GM23338 (cell line): Measurements from ENCODE around the gene MAP3K4. TPM values are rescaled to one million over a fixed set of nuclear protein-coding genes. Genes with fewer than 3 reads are reported as not detected.

ENCODE experiments used
- ATAC-seq: fragments of 200-7000 bp; cut with Tn5 transposase; 3 replicates; pipeline ENCODE4 v1.9.1; 2020
- DNase-seq: peaks from one replicate; pipeline ENCODE4 v3.0.0-alpha.2; 2015; ENCODE audit warnings: low spot score
- H2AFZ ChIP-seq: fragments of 200-600 bp; sonication (generic); 2 replicates; pipeline ENCODE4 v1.8.0; 2016; ENCODE audit warnings: antibody characterized with exemption, mild to moderate bottlenecking, moderate library complexity
- H3F3A ChIP-seq: fragments of 200-600 bp; sonication (generic); replicated peaks from 2 replicates; pipeline ENCODE4 v1.8.0; 2017; ENCODE audit warnings: antibody characterized with exemption, mixed run types, low read depth
- H3K27ac ChIP-seq: fragments of 200-600 bp; sonication (generic); 2 replicates; pipeline ENCODE4 v1.6.1; 2016; ENCODE audit warnings: low read depth
- H3K27me3 ChIP-seq: fragments of 200-600 bp; sonication (generic); 2 replicates; pipeline ENCODE4 v1.8.0; 2016; ENCODE audit warnings: mild to moderate bottlenecking, mixed run types, moderate library complexity; ENCODE audit not compliant: insufficient read depth
- H3K36me3 ChIP-seq: fragments of 200-600 bp; sonication (generic); 2 replicates; pipeline ENCODE4 v1.8.0; 2016; ENCODE audit warnings: mild to moderate bottlenecking; ENCODE audit not compliant: insufficient read depth
- H3K4me1 ChIP-seq: fragments of 200-600 bp; sonication (generic); 2 replicates; pipeline ENCODE4 v1.8.0; 2016; ENCODE audit warnings: mild to moderate bottlenecking, moderate library complexity; ENCODE audit not compliant: insufficient read depth
- H3K4me2 ChIP-seq: fragments of 200-600 bp; sonication (generic); 2 replicates; pipeline ENCODE4 v1.7.1; 2017; ENCODE audit warnings: mixed run types
- H3K4me3 ChIP-seq: fragments of 200-600 bp; sonication (generic); 2 replicates; pipeline ENCODE4 v1.6.1; 2016; ENCODE audit warnings: mixed run types
- H3K79me2 ChIP-seq: fragments of 200-600 bp; sonication (generic); replicated peaks from 2 replicates; pipeline ENCODE4 v1.8.0; 2017; ENCODE audit warnings: mild to moderate bottlenecking; ENCODE audit not compliant: insufficient read depth
- H3K9me2 ChIP-seq: fragments of 200-600 bp; sonication (generic); 2 replicates; pipeline ENCODE4 v1.8.0; 2017; ENCODE audit not compliant: insufficient read depth
- H4K20me1 ChIP-seq: fragments of 200-600 bp; sonication (generic); replicated peaks from 2 replicates; pipeline ENCODE4 v1.8.0; 2017; ENCODE audit warnings: mild to moderate bottlenecking; ENCODE audit not compliant: insufficient read depth
- H3K27ac Mint-ChIP-seq: 2 replicates; pipeline ENCODE4 v1.8.0; 2020; ENCODE audit warnings: inconsistent platforms, mild to moderate bottlenecking, moderate library complexity, mixed read lengths
- H3K27me3 Mint-ChIP-seq: 3 replicates; pipeline ENCODE4 v1.8.0; 2022; ENCODE audit warnings: low read depth, mild to moderate bottlenecking, moderate library complexity, mixed read lengths, inconsistent platforms; ENCODE audit not compliant: insufficient read depth, poor library complexity
- H3K36me3 Mint-ChIP-seq: 3 replicates; pipeline ENCODE4 v1.8.0; 2021; ENCODE audit warnings: low read depth, mild to moderate bottlenecking, inconsistent platforms, moderate library complexity, mixed read lengths
- H3K4me1 Mint-ChIP-seq: 3 replicates; pipeline ENCODE4 v1.8.0; 2020; ENCODE audit warnings: mild to moderate bottlenecking, inconsistent platforms, mixed read lengths
- H3K4me3 Mint-ChIP-seq: 3 replicates; pipeline ENCODE4 v1.8.0; 2021; ENCODE audit warnings: moderate library complexity, mild to moderate bottlenecking, inconsistent platforms, mixed read lengths
- H3K9me3 Mint-ChIP-seq: 3 replicates; pipeline ENCODE4 v1.8.0; 2020; ENCODE audit warnings: moderate library complexity, mild to moderate bottlenecking, inconsistent platforms, mixed read lengths
- CTCF ChIP-seq, 2 experiments: fragments of 200-600 bp in 1 of 2; sonication (generic) in 1 of 2; conservative IDR thresholded peaks; 2 replicates each; pipeline versions ENCODE4 v1.5.1 to v1.6.1; 2016 to 2017; ENCODE audit warnings: antibody characterized with exemption in 2 of 2, low read depth in 2 of 2, mild to moderate bottlenecking in 2 of 2, moderate library complexity in 1 of 2
- EZH2phosphoT487 ChIP-seq: fragments of 200-600 bp; sonication (generic); IDR thresholded peaks from one replicate; pipeline ENCODE4 v1.8.1; 2018; ENCODE audit warnings: antibody characterized with exemption; ENCODE audit not compliant: unreplicated experiment
- JUNB ChIP-seq: IDR thresholded peaks from one replicate; pipeline ENCODE4 v1.6.1; 2016; ENCODE audit warnings: antibody characterized with exemption; ENCODE audit not compliant: unreplicated experiment
- POLR2AphosphoS5 ChIP-seq: IDR thresholded peaks from 2 replicates; pipeline ENCODE4 v1.6.1; 2016; ENCODE audit warnings: antibody characterized with exemption, low read depth
- ZNF114 ChIP-seq: fragments of 250-450 bp; sonication (Bioruptor Pico); IDR thresholded peaks from 2 replicates; pipeline ENCODE4 v1.5.0; 2020; ENCODE audit warnings: mild to moderate bottlenecking, moderate library complexity
- ZNF331 ChIP-seq: fragments of 250-450 bp; sonication (Bioruptor Pico); IDR thresholded peaks from 2 replicates; pipeline ENCODE4 v1.5.0; 2020; ENCODE audit warnings: low read depth, mild to moderate bottlenecking, moderate library complexity
- polyA plus RNA-seq: library from polyadenylated mRNA; unstranded; fragments of >200 nt; fragmentation: Nextera tagmentation; extraction: Ambion mirVana; gene quantifications from 2 replicates; pipeline ENCODE4 v1.2.1, GENCODE V29; 2016
- total RNA-seq: library from RNA; depleted of rRNA; stranded (reverse); fragments of >200 nt; shearing (Covaris generic); gene quantifications from 2 replicates; pipeline ENCODE4 v1.2.3, GENCODE V29; 2014
- TF ChIP-seq, protein P1 (sequence below): fragments of 250-450 bp; sonication (Bioruptor Pico); IDR thresholded peaks from 2 replicates; pipeline ENCODE4 v1.5.0; 2020; ENCODE audit warnings: mild to moderate bottlenecking, moderate library complexity
- TF ChIP-seq, protein P2 (sequence below): IDR thresholded peaks from one replicate; pipeline ENCODE4 v1.6.1; 2018; ENCODE audit warnings: antibody characterized with exemption; ENCODE audit not compliant: unreplicated experiment

The MAP3K4 gene
- total and polyA plus RNA-seq, 2 experiments from 2014 or later: 44.4 to 48.8 TPM

DNA sequence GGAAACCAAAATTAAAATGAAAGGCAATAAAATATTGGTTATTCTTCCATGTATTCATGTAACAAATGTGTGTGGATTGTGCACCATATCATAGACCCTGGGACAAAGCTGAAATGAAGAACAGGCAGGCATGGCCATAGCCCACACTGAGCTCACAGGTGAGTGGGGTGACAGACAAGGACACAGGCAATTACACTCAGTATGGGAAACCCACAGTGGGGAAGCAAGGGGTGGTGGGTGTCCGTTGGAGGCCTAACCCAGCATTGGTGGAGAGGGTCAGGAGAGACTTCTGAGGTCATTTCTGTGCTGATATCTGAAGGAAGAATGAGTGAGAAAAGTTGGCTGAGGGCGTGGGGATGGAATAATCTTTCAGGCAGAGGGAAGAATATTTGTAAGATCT is 47.6 kb upstream of the MAP3K4 start (continued):
- TF ChIP-seq, protein P1, sequence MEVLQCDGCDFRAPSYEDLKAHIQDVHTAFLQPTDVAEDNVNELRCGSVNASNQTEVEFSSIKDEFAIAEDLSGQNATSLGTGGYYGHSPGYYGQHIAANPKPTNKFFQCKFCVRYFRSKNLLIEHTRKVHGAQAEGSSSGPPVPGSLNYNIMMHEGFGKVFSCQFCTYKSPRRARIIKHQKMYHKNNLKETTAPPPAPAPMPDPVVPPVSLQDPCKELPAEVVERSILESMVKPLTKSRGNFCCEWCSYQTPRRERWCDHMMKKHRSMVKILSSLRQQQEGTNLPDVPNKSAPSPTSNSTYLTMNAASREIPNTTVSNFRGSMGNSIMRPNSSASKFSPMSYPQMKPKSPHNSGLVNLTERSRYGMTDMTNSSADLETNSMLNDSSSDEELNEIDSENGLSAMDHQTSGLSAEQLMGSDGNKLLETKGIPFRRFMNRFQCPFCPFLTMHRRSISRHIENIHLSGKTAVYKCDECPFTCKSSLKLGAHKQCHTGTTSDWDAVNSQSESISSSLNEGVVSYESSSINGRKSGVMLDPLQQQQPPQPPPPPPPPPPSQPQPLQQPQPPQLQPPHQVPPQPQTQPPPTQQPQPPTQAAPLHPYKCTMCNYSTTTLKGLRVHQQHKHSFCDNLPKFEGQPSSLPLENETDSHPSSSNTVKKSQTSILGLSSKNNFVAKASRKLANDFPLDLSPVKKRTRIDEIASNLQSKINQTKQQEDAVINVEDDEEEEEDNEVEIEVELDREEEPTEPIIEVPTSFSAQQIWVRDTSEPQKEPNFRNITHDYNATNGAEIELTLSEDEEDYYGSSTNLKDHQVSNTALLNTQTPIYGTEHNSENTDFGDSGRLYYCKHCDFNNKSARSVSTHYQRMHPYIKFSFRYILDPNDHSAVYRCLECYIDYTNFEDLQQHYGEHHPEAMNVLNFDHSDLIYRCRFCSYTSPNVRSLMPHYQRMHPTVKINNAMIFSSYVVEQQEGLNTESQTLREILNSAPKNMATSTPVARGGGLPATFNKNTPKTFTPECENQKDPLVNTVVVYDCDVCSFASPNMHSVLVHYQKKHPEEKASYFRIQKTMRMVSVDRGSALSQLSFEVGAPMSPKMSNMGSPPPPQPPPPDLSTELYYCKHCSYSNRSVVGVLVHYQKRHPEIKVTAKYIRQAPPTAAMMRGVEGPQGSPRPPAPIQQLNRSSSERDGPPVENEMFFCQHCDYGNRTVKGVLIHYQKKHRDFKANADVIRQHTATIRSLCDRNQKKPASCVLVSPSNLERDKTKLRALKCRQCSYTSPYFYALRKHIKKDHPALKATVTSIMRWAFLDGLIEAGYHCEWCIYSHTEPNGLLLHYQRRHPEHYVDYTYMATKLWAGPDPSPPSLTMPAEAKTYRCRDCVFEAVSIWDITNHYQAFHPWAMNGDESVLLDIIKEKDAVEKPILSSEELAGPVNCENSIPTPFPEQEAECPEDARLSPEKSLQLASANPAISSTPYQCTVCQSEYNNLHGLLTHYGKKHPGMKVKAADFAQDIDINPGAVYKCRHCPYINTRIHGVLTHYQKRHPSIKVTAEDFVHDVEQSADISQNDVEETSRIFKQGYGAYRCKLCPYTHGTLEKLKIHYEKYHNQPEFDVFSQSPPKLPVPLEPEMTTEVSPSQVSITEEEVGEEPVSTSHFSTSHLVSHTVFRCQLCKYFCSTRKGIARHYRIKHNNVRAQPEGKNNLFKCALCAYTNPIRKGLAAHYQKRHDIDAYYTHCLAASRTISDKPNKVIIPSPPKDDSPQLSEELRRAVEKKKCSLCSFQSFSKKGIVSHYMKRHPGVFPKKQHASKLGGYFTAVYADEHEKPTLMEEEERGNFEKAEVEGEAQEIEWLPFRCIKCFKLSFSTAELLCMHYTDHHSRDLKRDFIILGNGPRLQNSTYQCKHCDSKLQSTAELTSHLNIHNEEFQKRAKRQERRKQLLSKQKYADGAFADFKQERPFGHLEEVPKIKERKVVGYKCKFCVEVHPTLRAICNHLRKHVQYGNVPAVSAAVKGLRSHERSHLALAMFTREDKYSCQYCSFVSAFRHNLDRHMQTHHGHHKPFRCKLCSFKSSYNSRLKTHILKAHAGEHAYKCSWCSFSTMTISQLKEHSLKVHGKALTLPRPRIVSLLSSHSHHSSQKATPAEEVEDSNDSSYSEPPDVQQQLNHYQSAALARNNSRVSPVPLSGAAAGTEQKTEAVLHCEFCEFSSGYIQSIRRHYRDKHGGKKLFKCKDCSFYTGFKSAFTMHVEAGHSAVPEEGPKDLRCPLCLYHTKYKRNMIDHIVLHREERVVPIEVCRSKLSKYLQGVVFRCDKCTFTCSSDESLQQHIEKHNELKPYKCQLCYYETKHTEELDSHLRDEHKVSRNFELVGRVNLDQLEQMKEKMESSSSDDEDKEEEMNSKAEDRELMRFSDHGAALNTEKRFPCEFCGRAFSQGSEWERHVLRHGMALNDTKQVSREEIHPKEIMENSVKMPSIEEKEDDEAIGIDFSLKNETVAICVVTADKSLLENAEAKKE (CRISPR knock-in tag): no peak
- TF ChIP-seq POLR2AphosphoS5 (no peak), ZNF331 (CRISPR knock-in tag) (no peak), EZH2phosphoT487 (no peak)

DNA sequence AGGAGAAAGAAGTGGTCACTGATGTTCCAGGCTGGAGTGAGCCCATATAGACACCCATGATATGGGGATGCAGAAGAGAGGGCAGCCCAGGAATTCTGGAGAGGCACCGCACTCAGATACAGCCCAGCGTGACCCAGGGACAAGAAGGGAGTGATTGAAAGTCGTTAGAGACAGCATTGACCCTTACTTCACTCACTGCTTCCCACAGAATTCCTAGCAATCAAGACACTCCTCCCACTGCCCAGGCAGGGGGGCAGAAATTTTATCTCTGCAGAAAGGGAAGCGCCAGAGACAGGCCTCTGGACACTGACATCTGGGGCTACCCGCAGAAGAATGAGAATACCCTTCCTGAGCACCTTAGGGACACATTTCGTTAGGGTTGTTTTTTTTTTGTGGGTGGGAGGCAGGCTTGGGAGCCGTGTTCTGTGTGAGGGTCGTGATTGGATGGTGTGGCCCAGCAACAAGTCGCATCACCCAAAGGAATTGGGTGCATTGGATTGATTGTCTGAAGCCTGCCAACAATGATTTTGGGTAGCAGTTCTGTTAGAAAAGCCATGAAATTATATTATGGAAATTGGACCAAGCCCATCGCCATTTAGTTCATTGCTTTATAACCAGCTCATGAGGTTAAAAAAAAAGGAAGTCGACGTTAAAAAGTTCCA is 45.9 kb upstream of the MAP3K4 start:
- Mint-ChIP-seq H3K4me3 (no peak overlapping the region), H3K4me1 (0 out of 3 replicates have a peak, but pooled peaks cover 2% of the 10 kb centered on the region), H3K27ac (no peak overlapping the region), H3K36me3 (no peaks in the 10 kb centered on the region), H3K27me3 (no peaks in the 10 kb centered on the region), H3K9me3 (no peaks in the 10 kb centered on the region)
- no peaks in the 10 kb centered on the region for H3K36me3 ChIP-seq
- no peaks in the 10 kb centered on the region for H3K9me2 ChIP-seq
- no peaks in the 10 kb centered on the region for H3K79me2 ChIP-seq
- H2AFZ ChIP-seq: no peak overlapping the region
- peak; percentile 12 for DNase-seq
- H3K4me1 ChIP-seq: no peaks in the 10 kb centered on the region
- peak; percentile 84 for ATAC-seq
- no peak overlapping the region for H3K4me3 ChIP-seq
- H3K27me3 ChIP-seq: no peaks in the 10 kb centered on the region
- no peak overlapping the region for H3K27ac ChIP-seq
- H3K4me2 ChIP-seq: no peak overlapping the region
- H3F3A ChIP-seq: no peaks in the 10 kb centered on the region
- no peaks in the 10 kb centered on the region for H4K20me1 ChIP-seq
- no peak for TF ChIP-seq EZH2phosphoT487
- no peak for TF ChIP-seq POLR2AphosphoS5
- no peak for TF ChIP-seq ZNF114
- no peak for TF ChIP-seq ZNF331 (CRISPR knock-in tag)
- TF ChIP-seq JUNB: no peak
- TF ChIP-seq, protein P2, sequence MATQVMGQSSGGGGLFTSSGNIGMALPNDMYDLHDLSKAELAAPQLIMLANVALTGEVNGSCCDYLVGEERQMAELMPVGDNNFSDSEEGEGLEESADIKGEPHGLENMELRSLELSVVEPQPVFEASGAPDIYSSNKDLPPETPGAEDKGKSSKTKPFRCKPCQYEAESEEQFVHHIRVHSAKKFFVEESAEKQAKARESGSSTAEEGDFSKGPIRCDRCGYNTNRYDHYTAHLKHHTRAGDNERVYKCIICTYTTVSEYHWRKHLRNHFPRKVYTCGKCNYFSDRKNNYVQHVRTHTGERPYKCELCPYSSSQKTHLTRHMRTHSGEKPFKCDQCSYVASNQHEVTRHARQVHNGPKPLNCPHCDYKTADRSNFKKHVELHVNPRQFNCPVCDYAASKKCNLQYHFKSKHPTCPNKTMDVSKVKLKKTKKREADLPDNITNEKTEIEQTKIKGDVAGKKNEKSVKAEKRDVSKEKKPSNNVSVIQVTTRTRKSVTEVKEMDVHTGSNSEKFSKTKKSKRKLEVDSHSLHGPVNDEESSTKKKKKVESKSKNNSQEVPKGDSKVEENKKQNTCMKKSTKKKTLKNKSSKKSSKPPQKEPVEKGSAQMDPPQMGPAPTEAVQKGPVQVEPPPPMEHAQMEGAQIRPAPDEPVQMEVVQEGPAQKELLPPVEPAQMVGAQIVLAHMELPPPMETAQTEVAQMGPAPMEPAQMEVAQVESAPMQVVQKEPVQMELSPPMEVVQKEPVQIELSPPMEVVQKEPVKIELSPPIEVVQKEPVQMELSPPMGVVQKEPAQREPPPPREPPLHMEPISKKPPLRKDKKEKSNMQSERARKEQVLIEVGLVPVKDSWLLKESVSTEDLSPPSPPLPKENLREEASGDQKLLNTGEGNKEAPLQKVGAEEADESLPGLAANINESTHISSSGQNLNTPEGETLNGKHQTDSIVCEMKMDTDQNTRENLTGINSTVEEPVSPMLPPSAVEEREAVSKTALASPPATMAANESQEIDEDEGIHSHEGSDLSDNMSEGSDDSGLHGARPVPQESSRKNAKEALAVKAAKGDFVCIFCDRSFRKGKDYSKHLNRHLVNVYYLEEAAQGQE: no peak
- TF ChIP-seq CTCF (conservative IDR thresholded peaks at IDR 0.05; ENCODE audit: low read depth in 2 of 2): no peak
